Ectodermal cell (in vitro differentiated cells): ENCODE measurements around the gene DCP1A.
"Not testable (repeated sequence)": the region's sequence is repeated elsewhere in the genome, so short reads cannot be mapped to it uniquely, and the experiment has no call there.

Experiments used
- H3K27ac ChIP-seq: 2 replicates; pipeline ENCODE4 v1.7.0; 2013; ENCODE audit warnings: mild to moderate bottlenecking, low read depth, low read length; ENCODE audit not compliant: insufficient read depth, poor library complexity, severe bottlenecking
- H3K27me3 ChIP-seq: 2 replicates; pipeline ENCODE4 v1.7.0; 2013; ENCODE audit warnings: mild to moderate bottlenecking, low read length; ENCODE audit not compliant: insufficient read depth, control insufficient read depth, poor library complexity, severe bottlenecking
- H3K36me3 ChIP-seq: one replicate; pipeline ENCODE4 v1.7.0; 2013; ENCODE audit warnings: low read length; ENCODE audit not compliant: control insufficient read depth, insufficient read depth
- H3K4me1 ChIP-seq: one replicate; pipeline ENCODE4 v1.7.0; 2013; ENCODE audit warnings: low read length; ENCODE audit not compliant: control insufficient read depth, insufficient read depth
- H3K4me3 ChIP-seq: 2 replicates; pipeline ENCODE4 v1.7.0; 2013; ENCODE audit warnings: low read depth, low read length, control low read depth; ENCODE audit not compliant: insufficient read depth
- H3K9me3 ChIP-seq: 2 replicates; pipeline ENCODE4 v1.7.0; 2013; ENCODE audit warnings: mild to moderate bottlenecking, low read length, moderate library complexity; ENCODE audit not compliant: control insufficient read depth
- WGBS, 2 experiments: methylation state at CpG; one replicate each; pipeline ENCODE4 v1.1.7; 2013; ENCODE audit warnings: missing lambda C conversion rate in 2 of 2; 5-methylcytosine and 5-hydroxymethylcytosine counted together

The DCP1A gene

GRCh38 chr3:53258600-53259426, 88.5 kb downstream of the DCP1A start:
- no peak overlapping the region for H3K4me3 ChIP-seq
- no peaks in the 10 kb centered on the region for H3K9me3 ChIP-seq
- 60% methylated on average over 8 of the region's 8 CpGs for WGBS, 2 experiments
- no peaks in the 10 kb centered on the region for H3K36me3 ChIP-seq
- no peaks in the 10 kb centered on the region for H3K27me3 ChIP-seq
- no peak overlapping the region for H3K27ac ChIP-seq
- peaks cover 23% of the 10 kb centered on the region for H3K4me1 ChIP-seq

GRCh38 chr3:53257465-53257864, 89.9 kb downstream of the DCP1A start:
- no peaks in the 10 kb centered on the region for H3K36me3 ChIP-seq
- no peaks in the 10 kb centered on the region for H3K27me3 ChIP-seq
- 92 to 93% methylated on average over 4 of the region's 4 CpGs for WGBS, 2 experiments
- no peaks in the 10 kb centered on the region for H3K9me3 ChIP-seq
- no peak overlapping the region for H3K4me3 ChIP-seq
- H3K4me1 ChIP-seq, result peaks cover 29% of the 10 kb centered on the region
- no peak overlapping the region for H3K27ac ChIP-seq

GRCh38 chr3:53256704-53257055, 90.7 kb downstream of the DCP1A start:
- 96 to 98% methylated on average over 5 of the region's 5 CpGs for WGBS, 2 experiments
- H3K27ac ChIP-seq, result no peak overlapping the region
- H3K4me1 ChIP-seq, result peaks cover 30% of the 10 kb centered on the region
- H3K27me3 ChIP-seq, result no peaks in the 10 kb centered on the region
- no peak overlapping the region for H3K4me3 ChIP-seq
- H3K36me3 ChIP-seq, result no peaks in the 10 kb centered on the region
- H3K9me3 ChIP-seq, result no peaks in the 10 kb centered on the region

GRCh38 chr3:53255775-53256703, 91.3 kb downstream of the DCP1A start, which contains the start of gene TKT:
TSS of gene TKT (minus strand) at chr3:53256022. CDS start at chr3:53255942, 80 bp downstream.
- H3K36me3 ChIP-seq, result no peaks in the 10 kb centered on the region
- WGBS, 2 experiments, result 14% methylated on average over 66 of the region's 66 CpGs
- no peaks in the 10 kb centered on the region for H3K27me3 ChIP-seq
- peak within 1 kb of the TSS; percentile 97 for H3K4me3 ChIP-seq
- H3K4me1 ChIP-seq, result peaks cover 30% of the 10 kb centered on the region
- peak within 1 kb of the TSS; percentile 85 for H3K27ac ChIP-seq
- no peaks in the 10 kb centered on the region for H3K9me3 ChIP-seq

- H3K27me3 ChIP-seq, result no peaks in the 10 kb centered on the region
- no peaks in the 10 kb centered on the region for H3K36me3 ChIP-seq
- H3K27ac ChIP-seq, result peak overlapping the region; percentile 85
- peak overlapping the region; percentile 97 for H3K4me3 ChIP-seq
- no peaks in the 10 kb centered on the region for H3K9me3 ChIP-seq
- peaks cover 30% of the 10 kb centered on the region for H3K4me1 ChIP-seq
- WGBS, 2 experiments, result 0% methylated on average over 44 of the region's 44 CpGs
Measured at GRCh38 chr3:53255423-53255774, 91.9 kb downstream of the DCP1A start.

- H3K27me3 ChIP-seq, result no peaks in the 10 kb centered on the region
- peak overlapping the region; percentile 85 for H3K27ac ChIP-seq
- WGBS, 2 experiments, result 2% methylated on average over 32 of the region's 32 CpGs
- peak overlapping the region; percentile 97 for H3K4me3 ChIP-seq
- no peaks in the 10 kb centered on the region for H3K36me3 ChIP-seq
- peaks cover 29% of the 10 kb centered on the region for H3K4me1 ChIP-seq
- no peaks in the 10 kb centered on the region for H3K9me3 ChIP-seq
Measured at GRCh38 chr3:53254509-53255422, 92.6 kb downstream of the DCP1A start.

- Histone ChIP-seq H3K36me3 (no peaks in the 10 kb centered on the region), H3K4me3 (peak overlapping the region; percentile 97), H3K4me1 (peaks cover 20% of the 10 kb centered on the region), H3K27ac (no peak overlapping the region), H3K9me3 (no peaks in the 10 kb centered on the region), H3K27me3 (no peaks in the 10 kb centered on the region)
- WGBS, 2 experiments, result 56 to 67% methylated on average over 7 of the region's 7 CpGs
Measured at GRCh38 chr3:53253707-53254508, 93.4 kb downstream of the DCP1A start.

GRCh38 chr3:53252947-53253322, 94.4 kb downstream of the DCP1A start:
- H3K36me3 ChIP-seq, H3K27ac ChIP-seq, H3K4me3 ChIP-seq, H3K9me3 ChIP-seq, H3K27me3 ChIP-seq: not testable (repeated sequence)
- 87 to 89% methylated on average over 8 of the region's 8 CpGs for WGBS, 2 experiments
- H3K4me1 ChIP-seq, result peaks cover 16% of the 10 kb centered on the region
